Measurements from ENCODE around the gene TTR. TPM values are rescaled to one million over a fixed set of nuclear protein-coding genes. Genes with fewer than 3 reads are reported as not detected.

TTR gene
- total and polyA plus RNA-seq, 2 of the 13 experiments (the other 11 are each of a cell fraction or from before 2014, with no cell fraction given), result 91.3 to 496 TPM

- ATAC-seq (no peak), DNase-seq (ENCODE audit: low spot score) (no peak), FAIRE-seq (no peak)
- 80% methylated on average over 1 of the region's 2 CpGs for WGBS (ENCODE audit: low lambda C conversion rate)
- no peak overlapping the region for H3K4me3 ChIP-seq (replicated peaks in 1 of 3; ENCODE audit: insufficient read depth in 1 of 3, low read depth in 2 of 3, low read length in 3 of 3)
- no peaks in the 10 kb centered on the region for H3K27me3 ChIP-seq (ENCODE audit: control insufficient read depth in 1 of 2, insufficient read depth in 2 of 2, low read length in 2 of 2)
- H2AFZ ChIP-seq (ENCODE audit: low read length), result no peak overlapping the region
- H3K4me1 ChIP-seq (ENCODE audit: insufficient read depth, low read length), result peaks cover 11% of the 10 kb centered on the region
- no peak overlapping the region for H3K4me2 ChIP-seq (ENCODE audit: low read depth, low read length)
- in situ Hi-C loops (cut with HindIII; ENCODE audit: extremely low pct_ligation_motif_present, low pct_unique_long_range_greater_than_20kb) (no loop called here), intact Hi-C loops (cut with micrococcal nuclease; ENCODE audit: unreplicated experiment) (no loop called here)
- H4K20me1 ChIP-seq (ENCODE audit: insufficient read depth, low read length), result no peaks in the 10 kb centered on the region
- H3K79me2 ChIP-seq (ENCODE audit: insufficient read depth, low read length), result no peaks in the 10 kb centered on the region
- CTCF ChIA-PET (ENCODE audit: low intra/inter-chr PET ratio, low total read pairs), result no interaction called here
- POLR2A ChIA-PET, result no interaction called here
- no peak overlapping the region for H3K27ac ChIP-seq (ENCODE audit: extremely low read length, insufficient read depth, low read length)
- no TSS peak for BruUV-seq (replicated peaks)
- no peak overlapping the region for H3K9ac ChIP-seq (ENCODE audit: insufficient read depth, low read depth, low read length)
- no peaks in the 10 kb centered on the region for H3K9me3 ChIP-seq (ENCODE audit: low read length)
- TF ChIP-seq SNAPC4 (CRISPR knock-in tag; IDR thresholded peaks at IDR 0.05) (no peak), ZBTB3 (CRISPR knock-in tag; IDR thresholded peaks at IDR 0.05; ENCODE audit: borderline replicate concordance, low read depth) (no peak), ZNF629 (CRISPR knock-in tag; conservative IDR thresholded peaks at IDR 0.05) (no peak), ZNF281 (CRISPR knock-in tag; IDR thresholded peaks at IDR 0.05; ENCODE audit: borderline replicate concordance) (no peak), ELF3 (CRISPR knock-in tag; IDR thresholded peaks at IDR 0.05) (no peak), ZBTB39 (CRISPR knock-in tag; IDR thresholded peaks at IDR 0.05) (no peak)
- peaks cover 15 to 41% of the 10 kb centered on the region in 2 experiments for H3K36me3 ChIP-seq (replicated peaks in 1 of 2; ENCODE audit: control insufficient read depth in 1 of 2, insufficient read depth in 2 of 2, low read length in 2 of 2)
These were observed 45.2 kb upstream of the TTR start for GRCh38 chr18:31546476-31546875.

Measured in HepG2 (cell line).